HTR-8/SVneo (cell line): ENCODE results near the gene NCKAP5.

ENCODE experiments used
- DNase-seq: peaks from one replicate; pipeline ENCODE4 v3.0.0; 2011; ENCODE audit warnings: low spot score, mixed read lengths; ENCODE audit not compliant: insufficient read length
- FAIRE-seq: peaks from 2 replicates; lab custom pipeline; 2011; peaks lifted over from hg19 to GRCh38; lab: Jason Lieb, UNC

NCKAP5 gene

GRCh38 chr2:132884705-132885104 is 683.6 kb downstream of the NCKAP5 start:
- no peak for FAIRE-seq
- DNase-seq = no peak

- FAIRE-seq = no peak
- DNase-seq = no peak
Measured at GRCh38 chr2:132884292-132884691, 684.0 kb downstream of the NCKAP5 start.

GRCh38 chr2:132883430-132883829 is 684.8 kb downstream of the NCKAP5 start:
- DNase-seq (no peak), FAIRE-seq (no peak)

- no peak for FAIRE-seq
- DNase-seq = no peak
Measured at GRCh38 chr2:132881546-132881945, 686.7 kb downstream of the NCKAP5 start.

- FAIRE-seq (no peak), DNase-seq (no peak)
Measured at GRCh38 chr2:132877923-132878322, 690.3 kb downstream of the NCKAP5 start.

GRCh38 chr2:132876745-132877391 is 691.4 kb downstream of the NCKAP5 start:
- DNase-seq (no peak), FAIRE-seq (no peak)

DNA sequence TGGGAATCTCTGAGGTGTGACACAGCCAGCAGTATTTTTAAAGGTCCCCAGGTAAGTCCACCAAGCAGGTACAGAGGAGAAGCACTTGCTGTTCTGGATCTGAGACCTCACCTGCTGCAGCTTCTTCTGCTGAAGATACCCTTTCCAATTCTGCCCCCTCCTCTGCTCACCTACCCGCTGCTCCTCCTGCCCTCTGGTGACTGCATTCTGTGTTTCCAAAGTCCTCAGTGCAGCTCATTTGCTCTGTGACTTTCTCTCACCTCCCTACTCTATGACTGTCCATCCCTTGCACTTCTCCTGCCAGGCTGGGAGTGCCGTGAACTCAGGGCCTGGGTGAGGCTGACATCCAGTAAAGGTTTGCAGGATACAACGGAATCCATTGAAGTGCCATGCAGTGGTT is 693.1 kb downstream of the NCKAP5 start:
- DNase-seq (no peak), FAIRE-seq (no peak)

- FAIRE-seq (no peak), DNase-seq (no peak)
Measured at GRCh38 chr2:132873738-132874137, 694.5 kb downstream of the NCKAP5 start.

DNA sequence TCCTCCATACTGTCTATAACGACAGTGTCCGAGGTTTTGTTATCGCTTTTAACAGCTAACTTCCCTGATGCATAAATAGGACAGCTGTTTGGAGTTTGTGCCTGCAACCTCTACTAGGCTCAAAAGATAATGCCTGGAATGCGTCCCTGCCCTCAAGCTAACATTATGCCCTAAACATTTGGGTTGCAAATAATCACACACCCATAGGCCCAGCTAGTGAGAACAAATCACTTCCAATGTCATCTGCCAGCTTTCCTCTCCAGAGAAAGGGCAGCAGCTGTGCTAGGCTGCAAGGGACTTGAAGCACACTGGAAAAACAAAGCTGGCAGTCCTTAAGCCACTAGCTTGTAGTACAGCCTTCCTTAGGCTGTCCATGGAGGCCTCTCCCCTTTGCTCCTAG is 696.4 kb downstream of the NCKAP5 start:
- no peak for DNase-seq

GRCh38 chr2:132863961-132864360 is 704.3 kb downstream of the NCKAP5 start:
- FAIRE-seq (no peak), DNase-seq (no peak)

More for the DNA sequence above, 696.4 kb downstream of the NCKAP5 start:
- FAIRE-seq = no peak

DNA sequence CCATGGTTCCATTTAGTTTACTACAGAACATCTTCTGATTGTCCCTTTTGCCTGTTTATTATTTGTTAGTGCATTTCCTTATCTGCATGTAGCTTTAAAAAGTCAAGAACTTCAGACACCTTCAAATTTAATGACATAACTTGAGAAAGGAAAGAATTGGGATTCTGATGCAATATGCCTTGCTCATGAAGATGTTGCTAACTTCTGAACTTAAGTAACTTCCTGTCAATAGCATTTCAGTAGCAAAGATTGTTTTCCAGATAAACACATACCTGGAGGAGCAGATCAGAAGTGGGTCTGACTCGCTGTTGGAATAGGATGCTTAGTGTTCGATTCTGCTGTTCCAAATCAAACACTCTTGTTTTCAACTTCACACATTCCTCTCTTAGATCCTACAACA is 708.0 kb downstream of the NCKAP5 start:
- FAIRE-seq = no peak
- DNase-seq = no peak

DNA sequence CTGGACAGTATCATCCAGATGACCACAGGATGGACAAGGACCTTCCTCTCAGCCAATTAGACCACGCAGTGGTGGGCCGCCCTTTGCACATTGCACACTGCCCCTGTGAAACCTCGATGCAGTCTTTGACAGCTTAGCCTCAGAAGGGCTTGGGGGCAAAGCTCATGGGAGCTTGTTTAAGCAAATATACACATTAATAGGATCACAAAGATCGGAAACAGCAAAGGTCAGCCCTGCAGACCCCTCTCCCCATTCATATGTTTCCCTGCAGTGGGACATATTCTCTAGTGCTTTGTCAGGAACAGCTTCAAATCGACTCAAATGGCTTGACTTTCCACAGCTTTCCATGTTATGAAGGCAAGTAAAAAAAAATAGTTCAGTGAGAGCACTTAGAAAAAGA is 708.7 kb downstream of the NCKAP5 start:
- FAIRE-seq (no peak), DNase-seq (no peak)

GRCh38 chr2:132857319-132857718 is 710.9 kb downstream of the NCKAP5 start:
- FAIRE-seq (no peak), DNase-seq (no peak)

DNA sequence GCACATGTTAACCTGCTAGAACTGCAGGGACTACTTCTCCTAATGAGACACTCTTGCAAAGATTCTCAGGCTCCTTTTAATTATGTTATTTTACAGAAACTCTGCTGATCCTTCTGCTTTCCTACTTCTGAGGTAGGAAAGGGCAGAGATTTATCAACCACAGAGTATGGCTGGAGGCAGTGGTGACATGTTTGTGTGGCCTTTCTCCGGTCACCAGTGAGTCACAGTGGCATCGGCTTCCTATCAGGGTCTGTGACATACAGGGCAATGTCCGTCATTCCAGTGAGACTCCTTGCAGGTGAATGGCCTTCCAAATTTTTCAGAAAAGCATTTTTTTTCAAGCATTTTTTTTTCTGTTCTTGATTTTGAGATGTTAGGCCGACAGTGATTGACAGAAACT is 717.6 kb downstream of the NCKAP5 start:
- no peak for FAIRE-seq
- DNase-seq = no peak

DNA sequence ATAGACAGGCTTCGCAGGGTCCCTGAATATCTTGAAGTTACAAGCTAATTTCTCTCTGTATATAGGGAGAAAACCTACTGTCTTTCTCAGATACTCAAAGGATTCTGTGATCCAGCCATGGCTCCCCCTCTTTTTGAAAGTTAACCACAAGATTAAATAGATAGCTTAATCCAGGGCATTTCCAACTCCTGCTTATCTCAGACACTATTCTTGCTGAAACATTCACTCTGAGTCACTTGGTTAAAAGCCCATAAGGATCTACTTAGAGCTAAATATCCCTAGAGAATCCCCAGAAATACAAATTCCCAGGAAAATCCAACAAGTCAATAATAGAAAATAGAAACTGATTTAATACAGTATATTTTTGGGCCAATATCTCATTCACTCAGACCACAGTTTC is 719.1 kb downstream of the NCKAP5 start:
- DNase-seq (no peak), FAIRE-seq (no peak)

DNA sequence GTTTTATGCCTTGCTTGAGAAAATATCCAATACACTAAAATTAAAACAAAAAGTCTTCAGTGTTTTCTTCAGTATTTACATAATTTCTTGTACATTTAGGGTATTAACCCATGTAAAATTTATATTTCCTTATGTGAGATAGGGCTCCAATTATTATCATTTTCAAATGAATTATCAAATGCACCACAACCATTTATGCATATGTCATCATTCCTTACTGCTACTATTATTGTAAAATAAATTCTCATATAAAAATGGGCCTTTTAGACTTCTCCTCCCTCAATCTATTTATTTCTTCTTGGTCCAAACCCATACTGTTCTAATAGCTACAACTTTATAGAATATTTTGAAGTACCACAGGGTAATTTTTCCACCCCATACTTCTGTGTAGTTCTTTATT is 722.9 kb downstream of the NCKAP5 start:
- DNase-seq = no peak
- no peak for FAIRE-seq

DNA sequence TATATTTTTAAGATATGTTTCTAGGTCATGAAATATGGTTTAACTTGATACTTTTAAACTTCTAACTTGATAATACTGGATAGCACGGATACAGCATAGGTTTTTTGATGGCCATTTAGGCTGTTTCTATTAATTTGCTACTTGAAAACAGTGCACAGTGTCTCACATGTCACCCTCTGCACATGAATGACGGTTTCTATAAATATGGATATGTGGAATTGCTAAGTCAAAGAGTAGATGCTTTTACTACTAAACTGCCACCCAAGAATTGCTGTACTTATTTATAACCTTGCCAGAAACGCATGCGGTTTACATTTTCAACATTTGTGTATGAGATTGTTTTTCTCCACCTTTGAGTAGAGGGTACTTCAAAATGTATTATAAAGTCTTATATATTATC is 723.7 kb downstream of the NCKAP5 start:
- DNase-seq (no peak), FAIRE-seq (no peak)

DNA sequence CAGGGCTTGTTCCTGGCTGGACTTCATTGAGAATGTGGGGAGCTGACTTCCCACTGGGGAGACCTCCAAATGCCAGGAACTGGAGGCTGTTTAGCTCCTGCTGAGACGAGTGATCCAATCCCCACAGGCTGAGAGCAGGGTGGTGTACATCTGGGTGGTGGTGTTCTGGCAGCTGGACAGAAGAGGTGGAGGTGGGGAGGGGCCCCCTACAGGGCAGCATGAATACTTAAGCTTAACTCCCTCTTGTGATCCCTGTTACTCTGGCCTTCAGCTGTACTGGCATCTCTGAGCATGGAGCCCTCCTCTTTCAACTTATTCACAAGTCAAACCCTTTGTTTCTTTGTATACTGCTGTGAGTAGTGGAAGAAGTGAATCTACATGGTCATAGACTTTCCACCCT is 730.5 kb downstream of the NCKAP5 start:
- FAIRE-seq (no peak), DNase-seq (no peak)

GRCh38 chr2:132830321-132830827 is 737.9 kb downstream of the NCKAP5 start:
- DNase-seq = no peak
- FAIRE-seq = no peak

GRCh38 chr2:132825601-132826000 is 742.7 kb downstream of the NCKAP5 start:
- FAIRE-seq = no peak
- no peak for DNase-seq

DNA sequence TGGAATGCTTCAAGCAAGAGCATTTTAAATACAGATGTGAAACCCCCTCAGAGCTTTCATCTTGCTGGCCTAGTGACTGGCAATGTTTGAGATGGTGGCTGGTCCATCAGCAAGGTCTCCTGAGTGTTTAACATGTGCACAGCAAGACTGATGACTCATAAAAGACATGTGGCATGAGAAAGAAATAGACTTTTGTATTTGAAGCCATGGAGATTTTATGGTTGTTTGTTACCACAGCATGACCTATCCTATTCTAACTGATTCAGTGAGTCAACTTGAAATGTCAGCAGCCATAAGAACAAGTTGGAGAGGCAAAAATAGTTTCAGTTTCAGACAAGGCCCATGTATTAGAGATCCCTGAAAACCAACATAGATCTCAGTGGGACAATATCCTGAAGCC is 743.5 kb downstream of the NCKAP5 start:
- FAIRE-seq = no peak
- DNase-seq = no peak

DNA sequence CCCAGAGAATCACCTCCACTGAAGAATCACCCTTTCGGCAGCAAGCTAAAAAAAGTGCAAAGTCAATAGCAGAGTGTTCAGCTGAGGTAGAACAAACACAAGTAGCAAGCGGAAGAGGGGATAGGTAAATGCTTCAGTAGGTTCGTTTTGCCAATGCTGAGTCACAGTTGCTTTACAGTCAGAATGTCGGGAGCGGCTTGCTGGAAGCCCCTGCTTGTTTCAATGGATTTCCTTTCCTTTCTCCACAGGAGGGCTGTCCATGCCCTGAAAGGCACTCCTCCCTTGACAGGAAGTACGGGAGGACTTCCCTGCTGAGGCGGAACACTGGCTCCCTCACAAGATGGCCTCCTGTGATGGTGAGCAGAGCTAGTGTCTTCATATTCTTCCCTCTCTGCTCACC is 752.0 kb downstream of the NCKAP5 start:
- no peak for FAIRE-seq
- no peak for DNase-seq
